ENCODE results near the gene PPM1F. TPM values are rescaled to one million over a fixed set of nuclear protein-coding genes. Genes with fewer than 3 reads are reported as not detected.

Gene PPM1F
- total RNA-seq, 1 experiment from 2014 or later: 28.6 TPM

DNA sequence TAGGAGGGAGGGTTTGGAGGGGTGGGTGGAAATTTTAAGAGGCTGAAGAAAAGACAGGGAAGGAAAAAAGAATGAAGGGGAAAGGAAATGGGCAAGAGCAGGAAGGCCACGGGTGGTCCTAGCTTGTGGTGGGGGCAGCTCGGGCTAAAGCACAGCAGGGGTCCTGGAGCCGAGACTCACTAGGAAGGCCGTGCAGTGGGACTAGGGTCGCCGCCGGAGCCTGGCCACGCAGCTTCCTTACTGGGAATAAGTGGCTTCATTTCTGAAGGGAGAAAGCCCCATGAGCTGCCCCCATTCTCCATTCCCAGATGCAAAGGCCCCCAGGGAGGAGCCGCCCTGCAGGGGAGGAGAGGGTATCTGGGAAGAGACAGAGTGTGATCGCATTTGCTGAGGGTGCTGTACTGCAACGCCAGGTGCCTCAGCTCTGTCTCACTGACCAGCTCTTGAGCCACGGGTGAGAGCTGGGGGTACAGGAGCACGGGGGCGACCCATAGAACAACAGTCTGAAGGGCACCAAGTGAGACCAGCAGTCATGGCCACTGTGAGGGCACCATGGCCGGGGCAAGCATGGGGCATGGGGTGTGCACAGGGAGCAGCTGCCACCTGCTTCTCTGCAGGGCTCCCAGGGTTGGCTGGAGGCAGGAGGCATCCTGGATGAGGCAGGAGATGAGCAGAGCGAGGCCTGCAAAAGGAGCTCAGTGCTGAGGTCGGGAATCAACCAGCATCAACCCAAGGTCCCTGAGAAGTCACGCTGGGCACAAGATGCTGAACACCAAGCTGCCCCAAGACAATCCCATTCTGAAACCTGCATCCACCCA is 18.4 kb upstream of the PPM1F start:
- POLR2A ChIA-PET: no interaction called here
- TF ChIP-seq ZNF121 (CRISPR knock-in tag; IDR thresholded peaks at IDR 0.05) (no peak), E2F5 (CRISPR knock-in tag; IDR thresholded peaks at IDR 0.05) (no peak), ZNF671 (CRISPR knock-in tag; IDR thresholded peaks at IDR 0.05) (no peak), ZNF263 (CRISPR knock-in tag; IDR thresholded peaks at IDR 0.05; ENCODE audit: low read depth) (no peak), E2F4 (CRISPR knock-in tag; IDR thresholded peaks at IDR 0.05; ENCODE audit: borderline replicate concordance, low read depth) (no peak), NR3C1 (CRISPR knock-in tag; conservative IDR thresholded peaks at IDR 0.05; ENCODE audit: low read depth) (no peak), ARID4B (CRISPR knock-in tag; IDR thresholded peaks at IDR 0.05; ENCODE audit: borderline replicate concordance) (no peak), USF2 (CRISPR knock-in tag; IDR thresholded peaks at IDR 0.05) (no peak), NR1H2 (CRISPR knock-in tag; IDR thresholded peaks at IDR 0.05) (no peak), ZNF416 (CRISPR knock-in tag; IDR thresholded peaks at IDR 0.05) (no peak), ATF1 (CRISPR knock-in tag; IDR thresholded peaks at IDR 0.05) (no peak), NR2C2 (CRISPR knock-in tag; IDR thresholded peaks at IDR 0.05) (no peak), ESRRA (CRISPR knock-in tag; IDR thresholded peaks at IDR 0.05; ENCODE audit: borderline replicate concordance) (no peak)
- TF ChIP-seq, protein P1, sequence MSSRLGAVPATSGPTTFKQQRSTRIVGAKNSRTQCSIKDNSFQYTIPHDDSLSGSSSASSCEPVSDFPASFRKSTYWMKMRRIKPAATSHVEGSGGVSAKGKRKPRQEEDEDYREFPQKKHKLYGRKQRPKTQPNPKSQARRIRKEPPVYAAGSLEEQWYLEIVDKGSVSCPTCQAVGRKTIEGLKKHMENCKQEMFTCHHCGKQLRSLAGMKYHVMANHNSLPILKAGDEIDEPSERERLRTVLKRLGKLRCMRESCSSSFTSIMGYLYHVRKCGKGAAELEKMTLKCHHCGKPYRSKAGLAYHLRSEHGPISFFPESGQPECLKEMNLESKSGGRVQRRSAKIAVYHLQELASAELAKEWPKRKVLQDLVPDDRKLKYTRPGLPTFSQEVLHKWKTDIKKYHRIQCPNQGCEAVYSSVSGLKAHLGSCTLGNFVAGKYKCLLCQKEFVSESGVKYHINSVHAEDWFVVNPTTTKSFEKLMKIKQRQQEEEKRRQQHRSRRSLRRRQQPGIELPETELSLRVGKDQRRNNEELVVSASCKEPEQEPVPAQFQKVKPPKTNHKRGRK (CRISPR knock-in tag; IDR thresholded peaks at IDR 0.05; ENCODE audit: borderline replicate concordance): no peak
- TF ChIP-seq, protein P2, sequence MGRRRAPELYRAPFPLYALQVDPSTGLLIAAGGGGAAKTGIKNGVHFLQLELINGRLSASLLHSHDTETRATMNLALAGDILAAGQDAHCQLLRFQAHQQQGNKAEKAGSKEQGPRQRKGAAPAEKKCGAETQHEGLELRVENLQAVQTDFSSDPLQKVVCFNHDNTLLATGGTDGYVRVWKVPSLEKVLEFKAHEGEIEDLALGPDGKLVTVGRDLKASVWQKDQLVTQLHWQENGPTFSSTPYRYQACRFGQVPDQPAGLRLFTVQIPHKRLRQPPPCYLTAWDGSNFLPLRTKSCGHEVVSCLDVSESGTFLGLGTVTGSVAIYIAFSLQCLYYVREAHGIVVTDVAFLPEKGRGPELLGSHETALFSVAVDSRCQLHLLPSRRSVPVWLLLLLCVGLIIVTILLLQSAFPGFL (CRISPR knock-in tag; IDR thresholded peaks at IDR 0.05; ENCODE audit: borderline replicate concordance): no peak
- H3K36me3 Mint-ChIP-seq: peaks cover 62% of the 10 kb centered on the region

More for the DNA sequence above, 18.4 kb upstream of the PPM1F start:
- Mint-ChIP-seq H3K4me3 (no peak overlapping the region), H3K27me3 (ENCODE audit: low read depth) (no peaks in the 10 kb centered on the region), H3K27ac (no peak overlapping the region), H3K4me1 (no peaks in the 10 kb centered on the region), H3K9me3 (no peaks in the 10 kb centered on the region)
- ATAC-seq (no peak), DNase-seq (ENCODE audit: low spot score) (no peak)
- CTCF ChIA-PET: interaction anchor here (0.6 to 3.7 kb wide), 16 partner anchors 10 to 265 kb away, joined by 3 to 32 read pairs (median 4); partner anchors contain the start of genes PPM1F and TOP3B
